Measurements from ENCODE around the gene VAV2. TPM values are rescaled to one million over a fixed set of nuclear protein-coding genes. Genes with fewer than 3 reads are reported as not detected.

The VAV2 gene
- total RNA-seq, 1 experiment from 2014 or later = 9.7 TPM

- H3K4me2 ChIP-seq (ENCODE audit: low read length) = no peak overlapping the region
- H2AFZ ChIP-seq (ENCODE audit: low read length) = no peak overlapping the region
- H3F3A ChIP-seq (ENCODE audit: low read length, unreplicated experiment) = no peaks in the 10 kb centered on the region
- no peak overlapping the region for H3K27ac ChIP-seq (ENCODE audit: low read length)
- no peak overlapping the region for H3K4me3 ChIP-seq (ENCODE audit: low read length)
- no peaks in the 10 kb centered on the region for H3K9me3 ChIP-seq (ENCODE audit: low read length)
- peaks cover 14% of the 10 kb centered on the region; the same call in 1 of the 2 replicates for H4K20me1 ChIP-seq (ENCODE audit: low read length)
- no peaks in the 10 kb centered on the region for H3K4me1 ChIP-seq (ENCODE audit: insufficient read depth, low read length)
- intact Hi-C loops (cut with micrococcal nuclease) = no loop called here
- no peaks in the 10 kb centered on the region for H3K9me2 ChIP-seq (replicated peaks; ENCODE audit: low read length)
- H3K36me3 ChIP-seq (ENCODE audit: low read depth, low read length) = no peaks in the 10 kb centered on the region
- H3K79me2 ChIP-seq (ENCODE audit: low read length) = peaks cover 91% of the 10 kb centered on the region
- no peak overlapping the region for H3K9ac ChIP-seq (ENCODE audit: low read length)
- DNase-seq (no peak), ATAC-seq (no peak)
- H3K27me3 ChIP-seq (ENCODE audit: low read length) = no peaks in the 10 kb centered on the region
- ChIA-PET CTCF (no interaction called here), POLR2A (ENCODE audit: unreplicated experiment) (no interaction called here)
- no peak for TF ChIP-seq EZH2phosphoT487 (IDR thresholded peaks at IDR 0.05; ENCODE audit: borderline replicate concordance, low read length)
- TF ChIP-seq EZH2 (IDR thresholded peaks at IDR 0.05; ENCODE audit: low read length, unreplicated experiment) = no peak
- TF ChIP-seq, protein P1, sequence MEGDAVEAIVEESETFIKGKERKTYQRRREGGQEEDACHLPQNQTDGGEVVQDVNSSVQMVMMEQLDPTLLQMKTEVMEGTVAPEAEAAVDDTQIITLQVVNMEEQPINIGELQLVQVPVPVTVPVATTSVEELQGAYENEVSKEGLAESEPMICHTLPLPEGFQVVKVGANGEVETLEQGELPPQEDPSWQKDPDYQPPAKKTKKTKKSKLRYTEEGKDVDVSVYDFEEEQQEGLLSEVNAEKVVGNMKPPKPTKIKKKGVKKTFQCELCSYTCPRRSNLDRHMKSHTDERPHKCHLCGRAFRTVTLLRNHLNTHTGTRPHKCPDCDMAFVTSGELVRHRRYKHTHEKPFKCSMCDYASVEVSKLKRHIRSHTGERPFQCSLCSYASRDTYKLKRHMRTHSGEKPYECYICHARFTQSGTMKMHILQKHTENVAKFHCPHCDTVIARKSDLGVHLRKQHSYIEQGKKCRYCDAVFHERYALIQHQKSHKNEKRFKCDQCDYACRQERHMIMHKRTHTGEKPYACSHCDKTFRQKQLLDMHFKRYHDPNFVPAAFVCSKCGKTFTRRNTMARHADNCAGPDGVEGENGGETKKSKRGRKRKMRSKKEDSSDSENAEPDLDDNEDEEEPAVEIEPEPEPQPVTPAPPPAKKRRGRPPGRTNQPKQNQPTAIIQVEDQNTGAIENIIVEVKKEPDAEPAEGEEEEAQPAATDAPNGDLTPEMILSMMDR (conservative IDR thresholded peaks at IDR 0.05; ENCODE audit: low read depth, low read length) = no peak
- BruUV-seq (replicated peaks) = no TSS peak
These were observed 14.5 kb downstream of the VAV2 start for GRCh38 chr9:133977421-133978201.

GRCh38 chr9:133976887-133977286 is 15.2 kb downstream of the VAV2 start:
- BruUV-seq (replicated peaks) = no TSS peak
- Histone ChIP-seq H3K4me1 (ENCODE audit: insufficient read depth, low read length) (peaks cover 7% of the 10 kb centered on the region), H3K9ac (ENCODE audit: low read length) (no peak overlapping the region), H3K79me2 (ENCODE audit: low read length) (peaks cover 90% of the 10 kb centered on the region), H3K4me3 (ENCODE audit: low read length) (no peak overlapping the region), H3K36me3 (ENCODE audit: low read depth, low read length) (no peaks in the 10 kb centered on the region), H3F3A (ENCODE audit: low read length, unreplicated experiment) (no peaks in the 10 kb centered on the region), H4K20me1 (ENCODE audit: low read length) (peaks cover 20% of the 10 kb centered on the region; the same call in 1 of the 2 replicates), H3K27me3 (ENCODE audit: low read length) (no peaks in the 10 kb centered on the region), H3K9me3 (ENCODE audit: low read length) (no peaks in the 10 kb centered on the region), H2AFZ (ENCODE audit: low read length) (no peak overlapping the region), H3K4me2 (ENCODE audit: low read length) (no peak overlapping the region), H3K27ac (ENCODE audit: low read length) (no peak overlapping the region), H3K9me2 (replicated peaks; ENCODE audit: low read length) (no peaks in the 10 kb centered on the region)
- DNase-seq = no peak
- CTCF ChIA-PET = no interaction called here
- intact Hi-C loops (cut with micrococcal nuclease) = no loop called here
- no peak for TF ChIP-seq EZH2phosphoT487 (IDR thresholded peaks at IDR 0.05; ENCODE audit: borderline replicate concordance, low read length)
- no peak for TF ChIP-seq EZH2 (IDR thresholded peaks at IDR 0.05; ENCODE audit: low read length, unreplicated experiment)
- TF ChIP-seq, protein P1 (conservative IDR thresholded peaks at IDR 0.05; ENCODE audit: low read depth, low read length) = no peak
- POLR2A ChIA-PET (ENCODE audit: unreplicated experiment) = no interaction called here
- ATAC-seq = no peak

DNA sequence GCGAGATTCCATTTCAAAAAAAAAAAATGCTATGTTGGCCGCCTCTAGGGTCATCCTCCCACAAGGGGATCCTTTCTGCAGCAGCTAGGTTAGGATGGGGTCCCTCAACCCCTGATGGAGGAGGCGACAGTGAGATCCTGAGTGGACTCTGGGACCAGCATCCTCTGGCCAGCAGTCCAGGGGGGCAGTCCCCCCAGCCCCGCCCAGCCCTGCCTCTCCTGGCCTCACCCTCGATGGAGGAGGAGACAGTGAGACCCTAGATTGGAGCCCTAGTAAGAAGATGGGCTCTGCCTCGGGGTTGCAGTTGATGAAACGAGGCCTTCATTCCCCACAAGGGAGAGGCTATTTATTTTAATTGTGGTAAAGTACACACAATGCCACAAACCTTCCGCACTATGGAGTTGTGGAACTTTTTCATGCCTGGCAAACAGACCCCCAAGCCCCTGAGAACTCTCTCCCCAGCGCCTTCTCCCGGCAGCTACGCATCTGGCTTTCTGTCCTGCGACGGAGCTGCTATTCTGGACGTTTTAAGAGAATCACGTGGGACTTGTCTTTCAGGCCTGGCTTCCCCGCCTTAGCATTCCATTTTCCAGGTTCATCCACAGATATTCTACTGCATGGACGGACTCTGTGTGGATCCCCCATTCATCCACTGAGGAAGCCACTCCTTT is 15.8 kb downstream of the VAV2 start:
- Histone ChIP-seq H4K20me1 (ENCODE audit: low read length) (peaks cover 26% of the 10 kb centered on the region), H3K27ac (ENCODE audit: low read length) (no peak overlapping the region), H3K4me3 (ENCODE audit: low read length) (no peak overlapping the region), H3F3A (ENCODE audit: low read length, unreplicated experiment) (no peaks in the 10 kb centered on the region), H3K4me2 (ENCODE audit: low read length) (no peak overlapping the region), H3K36me3 (ENCODE audit: low read depth, low read length) (no peaks in the 10 kb centered on the region), H3K9me3 (ENCODE audit: low read length) (no peaks in the 10 kb centered on the region), H3K79me2 (ENCODE audit: low read length) (peaks cover 90% of the 10 kb centered on the region), H3K9me2 (replicated peaks; ENCODE audit: low read length) (no peaks in the 10 kb centered on the region), H3K4me1 (ENCODE audit: insufficient read depth, low read length) (peaks cover 12% of the 10 kb centered on the region), H3K27me3 (ENCODE audit: low read length) (no peaks in the 10 kb centered on the region), H3K9ac (ENCODE audit: low read length) (no peak overlapping the region), H2AFZ (ENCODE audit: low read length) (no peak overlapping the region)
- no peak for ATAC-seq
- no TSS peak for BruUV-seq (replicated peaks)
- CTCF ChIA-PET = no interaction called here
- no peak for DNase-seq
- intact Hi-C loops (cut with micrococcal nuclease) = no loop called here
- TF ChIP-seq EZH2phosphoT487 (IDR thresholded peaks at IDR 0.05; ENCODE audit: borderline replicate concordance, low read length) = no peak
- TF ChIP-seq, protein P1 (conservative IDR thresholded peaks at IDR 0.05; ENCODE audit: low read depth, low read length) = no peak
- no peak for TF ChIP-seq EZH2 (IDR thresholded peaks at IDR 0.05; ENCODE audit: low read length, unreplicated experiment)
- POLR2A ChIA-PET (ENCODE audit: unreplicated experiment) = no interaction called here
